HCT116 (cell line): ENCODE measurements around the gene RIPK3. TPM values are rescaled to one million over a fixed set of nuclear protein-coding genes. Genes with fewer than 3 reads are reported as not detected.

Experiments
- ATAC-seq: fragments of 200-7000 bp; cut with Tn5 transposase; 2 replicates; pipeline ENCODE4 v1.9.1; 2020; ENCODE audit warnings: mild to moderate bottlenecking, moderate library complexity
- BruUV-seq: library from RNA; stranded (reverse); fragments of 400-500 nt; replicated peaks from 2 replicates; lab custom pipeline; 2021; lab: Mats Ljungman, UMichigan
- CTCF ChIA-PET: fragments of 300-600 bp; sonication (Branson Sonifier 250); formaldehyde crosslinking; loops from one replicate; lab custom pipeline; 2021; ENCODE audit warnings: antibody characterized with exemption; lab: Charles Lee
- POLR2A ChIA-PET: fragments of 300-600, 350-600 bp; sonication (Branson Sonifier 250); formaldehyde crosslinking; loops from one replicate; lab custom pipeline; 2021; ENCODE audit warnings: antibody characterized with exemption; lab: Charles Lee
- RAD21 ChIA-PET, 2 experiments: fragments of 300-600 bp; sonication (Branson Sonifier 250); formaldehyde crosslinking; loops; one replicate each; lab custom pipeline; 2023; ENCODE audit warnings: low total read pairs in 2 of 2; ENCODE audit not compliant: uncharacterized antibody in 2 of 2, unreplicated experiment in 2 of 2, low non-redundant PET in 1 of 2; lab: Charles Lee
- DNase-seq: peaks from one replicate; pipeline ENCODE4 v3.0.0-alpha.2; 2010; ENCODE audit warnings: low read depth, low spot score
- H2AFZ ChIP-seq: fragments of 200-600 bp; shearing (Covaris generic), sonication (generic); 2 replicates; pipeline ENCODE4 v1.6.1; 2017; ENCODE audit warnings: low read depth, mixed run types, mixed read lengths, antibody characterized with exemption, low read length; ENCODE audit not compliant: poor library complexity, severe bottlenecking
- H3K27ac ChIP-seq: 2 replicates; pipeline ENCODE4 v1.5.1; 2012; ENCODE audit warnings: low read depth, low read length
- H3K27me3 ChIP-seq: fragments of 200-600 bp; sonication (generic); 2 replicates; pipeline ENCODE4 v1.6.1; 2016; ENCODE audit warnings: mixed run types, low read length, mixed read lengths; ENCODE audit not compliant: insufficient read depth
- H3K36me3 ChIP-seq, 2 experiments: fragments of 200-500 bp in 1 of 2; fragments of 200-600 bp in 1 of 2; sonication (Bioruptor generic) in 1 of 2; sonication (generic) in 1 of 2; 2 replicates each; pipeline versions ENCODE4 v1.5.1 to v1.6.1; 2014 to 2016; ENCODE audit warnings: low read length in 2 of 2, inconsistent platforms in 1 of 2, mixed read lengths in 1 of 2, mixed run types in 1 of 2; ENCODE audit not compliant: insufficient read depth in 2 of 2, control insufficient read depth in 1 of 2
- H3K4me1 ChIP-seq, 2 experiments: fragments of 200-600 bp in 1 of 2; sonication (generic) in 1 of 2; 2 replicates each; pipeline versions ENCODE4 v1.5.1 to v1.6.1; 2012 to 2017; ENCODE audit warnings: low read length in 2 of 2, inconsistent platforms in 1 of 2, mild to moderate bottlenecking in 1 of 2, mixed read lengths in 1 of 2, mixed run types in 1 of 2, moderate library complexity in 1 of 2; ENCODE audit not compliant: insufficient read depth in 2 of 2, control insufficient read depth in 1 of 2
- H3K4me2 ChIP-seq: fragments of 200-600 bp; sonication (generic); 2 replicates; pipeline ENCODE4 v1.6.1; 2017; ENCODE audit warnings: mixed run types, low read length, mixed read lengths
- H3K4me3 ChIP-seq, 2 experiments: fragments of 200-600 bp in 1 of 2; sonication (generic) in 1 of 2; replicated peaks in 1 of 2; 2 replicates each; pipeline ENCODE4 v1.5.1; 2011 to 2016; ENCODE audit warnings: low read length in 2 of 2, control low read depth in 1 of 2, low read depth in 1 of 2, mild to moderate bottlenecking in 1 of 2, mixed read lengths in 1 of 2, mixed run types in 1 of 2
- H3K79me2 ChIP-seq: fragments of 200-600 bp; sonication (generic); 2 replicates; pipeline ENCODE4 v1.6.1; 2017; ENCODE audit warnings: mild to moderate bottlenecking, mixed run types, low read length, moderate library complexity, mixed read lengths; ENCODE audit not compliant: insufficient read depth
- H3K9ac ChIP-seq: fragments of 200-600 bp; sonication (generic); 2 replicates; pipeline ENCODE4 v1.6.1; 2016; ENCODE audit warnings: low read length, mixed read lengths
- H3K9me2 ChIP-seq: fragments of 200-600 bp; sonication (generic), shearing (Covaris generic); 2 replicates; pipeline ENCODE4 v1.6.1; 2017; ENCODE audit warnings: mixed run types, mild to moderate bottlenecking, moderate library complexity; ENCODE audit not compliant: insufficient read depth
- H3K9me3 ChIP-seq, 2 experiments: fragments of 200-500 bp in 1 of 2; fragments of 200-600 bp in 1 of 2; sonication (Bioruptor generic) in 1 of 2; sonication (generic) in 1 of 2; 2 replicates each; pipeline ENCODE4 v1.6.1; 2014 to 2017; ENCODE audit warnings: low read length in 2 of 2, mixed read lengths in 2 of 2, inconsistent platforms in 1 of 2, low read depth in 1 of 2, mild to moderate bottlenecking in 1 of 2, mixed run types in 1 of 2, moderate library complexity in 1 of 2; ENCODE audit not compliant: control insufficient read depth in 1 of 2, insufficient read depth in 1 of 2
- H4K20me1 ChIP-seq: fragments of 200-600 bp; sonication (generic), shearing (Covaris generic); 2 replicates; pipeline ENCODE4 v1.6.1; 2017; ENCODE audit warnings: mixed run types, mild to moderate bottlenecking, moderate library complexity; ENCODE audit not compliant: insufficient read depth
- CTCF ChIP-seq, 3 experiments: fragments of 200-600 bp in 1 of 3; sonication (generic) in 1 of 3; IDR thresholded peaks in 2 of 3; conservative IDR thresholded peaks in 1 of 3; 2 replicates each; pipeline ENCODE4 v1.5.1; 2012 to 2017; ENCODE audit warnings: low read depth in 2 of 3, low read length in 2 of 3, antibody characterized with exemption in 1 of 3, borderline replicate concordance in 1 of 3, control low read depth in 1 of 3, mild to moderate bottlenecking in 1 of 3, mixed read lengths in 1 of 3, mixed run types in 1 of 3, moderate library complexity in 1 of 3; ENCODE audit not compliant: insufficient read depth in 1 of 3
- ELF1 ChIP-seq: IDR thresholded peaks from 2 replicates; pipeline ENCODE4 v1.6.1; 2012; ENCODE audit warnings: low read depth, borderline replicate concordance
- POLR2A ChIP-seq: IDR thresholded peaks from 2 replicates; pipeline ENCODE4 v1.7.0; 2011; ENCODE audit warnings: borderline replicate concordance; ENCODE audit not compliant: insufficient read depth, insufficient read length; ENCODE audit errors: extremely low read depth
- RAD21 ChIP-seq: IDR thresholded peaks from 2 replicates; pipeline ENCODE4 v1.6.1; 2012; ENCODE audit warnings: low read depth, mild to moderate bottlenecking
- SP1 ChIP-seq: IDR thresholded peaks from 2 replicates; pipeline ENCODE4 v1.6.1; 2012; ENCODE audit warnings: low read depth
- SRF ChIP-seq: IDR thresholded peaks from 2 replicates; pipeline ENCODE4 v1.6.1; 2012; ENCODE audit warnings: low read depth
- YY1 ChIP-seq: IDR thresholded peaks from 2 replicates; pipeline ENCODE4 v1.6.1; 2011; ENCODE audit warnings: low read length, low read depth, moderate library complexity, mild to moderate bottlenecking; ENCODE audit not compliant: insufficient replicate concordance; ENCODE audit errors: extremely low read depth
- intact Hi-C: fragments of 100-400 bp; cut with micrococcal nuclease; formaldehyde crosslinking; loops from 2 replicates; pipeline ENCODE4 v1.10.0; 2022
- total RNA-seq: library from RNA; stranded (reverse); gene quantifications from one replicate; pipeline ENCODE4 v1.2.1, GENCODE V29; 2021; ENCODE audit not compliant: unreplicated experiment
- TF ChIP-seq, protein P1 (sequence below): IDR thresholded peaks from 2 replicates; pipeline ENCODE4 v1.6.1; 2011; ENCODE audit warnings: mild to moderate bottlenecking, low read length, moderate library complexity; ENCODE audit not compliant: insufficient replicate concordance; ENCODE audit errors: extremely low read depth

RIPK3 gene
- total RNA-seq, 1 experiment from 2014 or later = not detected

GRCh38 chr14:24321212-24321975 is 18.4 kb downstream of the RIPK3 start:
- no peak overlapping the region for H2AFZ ChIP-seq
- 0 out of 2 replicates have a peak, but pooled peaks cover 4% of the 10 kb centered on the region for H3K27me3 ChIP-seq
- TF ChIP-seq YY1 (no peak), SP1 (no peak), SRF (no peak), ELF1 (no peak), POLR2A (no peak), CTCF (IDR thresholded peaks at IDR 0.05 in 2 of 3, conservative IDR thresholded peaks at IDR 0.05 in 1 of 3; ENCODE audit: borderline replicate concordance in 1 of 3, insufficient read depth in 1 of 3, low read depth in 2 of 3, low read length in 2 of 3) (no peak), RAD21 (no peak)
- TF ChIP-seq, protein P1, sequence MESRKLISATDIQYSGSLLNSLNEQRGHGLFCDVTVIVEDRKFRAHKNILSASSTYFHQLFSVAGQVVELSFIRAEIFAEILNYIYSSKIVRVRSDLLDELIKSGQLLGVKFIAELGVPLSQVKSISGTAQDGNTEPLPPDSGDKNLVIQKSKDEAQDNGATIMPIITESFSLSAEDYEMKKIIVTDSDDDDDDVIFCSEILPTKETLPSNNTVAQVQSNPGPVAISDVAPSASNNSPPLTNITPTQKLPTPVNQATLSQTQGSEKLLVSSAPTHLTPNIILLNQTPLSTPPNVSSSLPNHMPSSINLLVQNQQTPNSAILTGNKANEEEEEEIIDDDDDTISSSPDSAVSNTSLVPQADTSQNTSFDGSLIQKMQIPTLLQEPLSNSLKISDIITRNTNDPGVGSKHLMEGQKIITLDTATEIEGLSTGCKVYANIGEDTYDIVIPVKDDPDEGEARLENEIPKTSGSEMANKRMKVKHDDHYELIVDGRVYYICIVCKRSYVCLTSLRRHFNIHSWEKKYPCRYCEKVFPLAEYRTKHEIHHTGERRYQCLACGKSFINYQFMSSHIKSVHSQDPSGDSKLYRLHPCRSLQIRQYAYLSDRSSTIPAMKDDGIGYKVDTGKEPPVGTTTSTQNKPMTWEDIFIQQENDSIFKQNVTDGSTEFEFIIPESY = no peak
- peaks cover 11 to 18% of the 10 kb centered on the region in 2 experiments for H3K4me1 ChIP-seq
- ATAC-seq = no peak
- no peaks in the 10 kb centered on the region for H3K36me3 ChIP-seq
- BruUV-seq = no TSS peak
- DNase-seq = no peak
- no peak overlapping the region for H3K4me3 ChIP-seq
- H3K4me2 ChIP-seq = no peak overlapping the region
- H3K79me2 ChIP-seq = no peaks in the 10 kb centered on the region
- ChIA-PET POLR2A (no interaction called here), RAD21 (no interaction called here), CTCF (interaction anchor here (1.1 kb wide), 1 partner anchor 12 kb away, joined by 3 read pairs; no protein-coding TSS in a partner anchor)
- no peaks in the 10 kb centered on the region for H3K9me3 ChIP-seq
- H3K27ac ChIP-seq = no peak overlapping the region
- intact Hi-C loops = no loop called here
- H3K9me2 ChIP-seq = no peaks in the 10 kb centered on the region
- H3K9ac ChIP-seq = no peak overlapping the region
- no peaks in the 10 kb centered on the region for H4K20me1 ChIP-seq
